Astrocyte (in vitro differentiated cells and primary cell): Measurements from ENCODE around the gene PAX5. TPM values are rescaled to one million over a fixed set of nuclear protein-coding genes. Genes with fewer than 3 reads are reported as not detected.

ENCODE experiments used
- DNase-seq: peaks from one replicate; pipeline ENCODE4 v3.0.0-alpha.2; 2010; ENCODE audit warnings: low read depth
- FAIRE-seq: peaks from 2 replicates; lab custom pipeline; 2011; peaks lifted over from hg19 to GRCh38; lab: Jason Lieb, UNC
- H2AFZ ChIP-seq: 2 replicates; pipeline ENCODE4 v1.6.0; 2012; ENCODE audit warnings: low read depth, low read length, inconsistent platforms
- H3K27ac ChIP-seq: 2 replicates; pipeline ENCODE4 v1.5.1; 2011; ENCODE audit warnings: low read depth, low read length, inconsistent platforms
- H3K27me3 ChIP-seq: 2 replicates; pipeline ENCODE4 v1.6.0; 2011; ENCODE audit warnings: low read length, inconsistent platforms; ENCODE audit not compliant: insufficient read depth
- H3K36me3 ChIP-seq: 2 replicates; pipeline ENCODE4 v1.5.1; 2011; ENCODE audit warnings: low read length, inconsistent platforms; ENCODE audit not compliant: insufficient read depth
- H3K4me1 ChIP-seq: 2 replicates; pipeline ENCODE4 v1.5.1; 2011; ENCODE audit warnings: low read length, inconsistent platforms; ENCODE audit not compliant: insufficient read depth
- H3K4me2 ChIP-seq: 2 replicates; pipeline ENCODE4 v1.6.0; 2012; ENCODE audit warnings: low read length, inconsistent platforms
- H3K4me3 ChIP-seq: 2 replicates; pipeline ENCODE4 v1.5.1; 2011; ENCODE audit warnings: low read depth, mild to moderate bottlenecking, low read length, inconsistent platforms; ENCODE audit not compliant: insufficient read depth
- H3K79me2 ChIP-seq: 2 replicates; pipeline ENCODE4 v1.6.0; 2012; ENCODE audit warnings: mild to moderate bottlenecking, low read length, inconsistent platforms; ENCODE audit not compliant: insufficient read depth
- H3K9ac ChIP-seq: 2 replicates; pipeline ENCODE4 v1.6.0; 2012; ENCODE audit warnings: mild to moderate bottlenecking, low read length, inconsistent platforms
- H3K9me3 ChIP-seq: 2 replicates; pipeline ENCODE4 v1.5.1; 2012; ENCODE audit warnings: low read depth, mild to moderate bottlenecking, low read length, inconsistent platforms; ENCODE audit not compliant: insufficient read depth
- H4K20me1 ChIP-seq: 2 replicates; pipeline ENCODE4 v1.6.0; 2012; ENCODE audit warnings: low read length, inconsistent platforms; ENCODE audit not compliant: insufficient read depth
- H3K27ac Mint-ChIP-seq: one replicate; pipeline ENCODE4 v1.8.0; 2021; ENCODE audit warnings: mild to moderate bottlenecking, mixed read lengths; ENCODE audit not compliant: unreplicated experiment
- H3K27me3 Mint-ChIP-seq: one replicate; pipeline ENCODE4 v1.8.0; 2021; ENCODE audit warnings: low read depth, mixed read lengths; ENCODE audit not compliant: unreplicated experiment
- H3K36me3 Mint-ChIP-seq: one replicate; pipeline ENCODE4 v1.8.0; 2021; ENCODE audit warnings: low read depth, mixed read lengths; ENCODE audit not compliant: unreplicated experiment
- H3K4me1 Mint-ChIP-seq: one replicate; pipeline ENCODE4 v1.8.0; 2021; ENCODE audit warnings: low read depth, mixed read lengths; ENCODE audit not compliant: unreplicated experiment
- H3K4me3 Mint-ChIP-seq: one replicate; pipeline ENCODE4 v1.8.0; 2021; ENCODE audit warnings: mild to moderate bottlenecking, moderate library complexity, mixed read lengths; ENCODE audit not compliant: unreplicated experiment
- H3K9me3 Mint-ChIP-seq: one replicate; pipeline ENCODE4 v1.8.0; 2021; ENCODE audit warnings: mild to moderate bottlenecking, mixed read lengths; ENCODE audit not compliant: unreplicated experiment
- CTCF ChIP-seq: IDR thresholded peaks from 2 replicates; pipeline ENCODE4 v1.5.1; 2011; ENCODE audit warnings: low read depth, mild to moderate bottlenecking, inconsistent platforms, low read length, moderate library complexity; ENCODE audit not compliant: insufficient read depth
- EZH2 ChIP-seq: IDR thresholded peaks from 2 replicates; pipeline ENCODE4 v1.6.1; 2012; ENCODE audit warnings: mild to moderate bottlenecking, low read length, inconsistent platforms; ENCODE audit not compliant: insufficient read depth
- total RNA-seq: library from RNA; stranded (reverse); gene quantifications from 2 replicates; pipeline ENCODE4 v1.2.1, GENCODE V29; 2021

The PAX5 gene
- total RNA-seq, 1 donor from 2014 or later = not detected

- no peak for FAIRE-seq
Observed at GRCh38 chr9:36941441-36941840, 92.6 kb downstream of the PAX5 start.

GRCh38 chr9:36940881-36941280, 93.2 kb downstream of the PAX5 start:
- H3K4me3 Mint-ChIP-seq = no peak overlapping the region
- no peak overlapping the region for H3K4me3 ChIP-seq
- no peak overlapping the region for H3K27ac ChIP-seq
- no peak overlapping the region for H2AFZ ChIP-seq
- H3K36me3 Mint-ChIP-seq = no peaks in the 10 kb centered on the region
- H3K9ac ChIP-seq = no peak overlapping the region
- H4K20me1 ChIP-seq = no peaks in the 10 kb centered on the region
- no peaks in the 10 kb centered on the region for H3K9me3 ChIP-seq
- H3K4me1 Mint-ChIP-seq = peaks cover 9% of the 10 kb centered on the region
- no peak overlapping the region for H3K27ac Mint-ChIP-seq
- no peaks in the 10 kb centered on the region for H3K4me1 ChIP-seq
- TF ChIP-seq EZH2 (no peak), CTCF (no peak)
- H3K9me3 Mint-ChIP-seq = no peaks in the 10 kb centered on the region
- H3K27me3 ChIP-seq = peaks cover 44% of the 10 kb centered on the region
- no peaks in the 10 kb centered on the region for H3K36me3 ChIP-seq
- H3K79me2 ChIP-seq = no peaks in the 10 kb centered on the region
- DNase-seq (no peak), FAIRE-seq (no peak)
- H3K27me3 Mint-ChIP-seq = peaks cover 55% of the 10 kb centered on the region
- no peak overlapping the region for H3K4me2 ChIP-seq

More at GRCh38 chr9:36941441-36941840, 92.6 kb downstream of the PAX5 start:
- Mint-ChIP-seq H3K9me3 (no peaks in the 10 kb centered on the region), H3K27ac (no peak overlapping the region), H3K4me3 (no peak overlapping the region), H3K36me3 (no peaks in the 10 kb centered on the region), H3K27me3 (peaks cover 55% of the 10 kb centered on the region), H3K4me1 (peaks cover 9% of the 10 kb centered on the region)
- Histone ChIP-seq H3K36me3 (no peaks in the 10 kb centered on the region), H2AFZ (no peak overlapping the region), H3K79me2 (no peaks in the 10 kb centered on the region), H3K4me2 (no peak overlapping the region), H3K4me3 (no peak overlapping the region), H3K27me3 (peaks cover 47% of the 10 kb centered on the region), H3K27ac (no peak overlapping the region), H3K4me1 (no peaks in the 10 kb centered on the region), H4K20me1 (no peaks in the 10 kb centered on the region), H3K9me3 (no peaks in the 10 kb centered on the region), H3K9ac (no peak overlapping the region)
- no peak for DNase-seq
- TF ChIP-seq CTCF (no peak), EZH2 (no peak)

GRCh38 chr9:36940500-36940853, 93.6 kb downstream of the PAX5 start:
- peaks cover 57% of the 10 kb centered on the region for H3K27me3 Mint-ChIP-seq

More at GRCh38 chr9:36940500-36940853, 93.6 kb downstream of the PAX5 start:
- no peak overlapping the region for H3K4me3 Mint-ChIP-seq
- peaks cover 42% of the 10 kb centered on the region for H3K27me3 ChIP-seq
- H3K27ac Mint-ChIP-seq = no peak overlapping the region
- H4K20me1 ChIP-seq = no peaks in the 10 kb centered on the region
- H3K4me2 ChIP-seq = no peak overlapping the region
- TF ChIP-seq CTCF (no peak), EZH2 (no peak)
- H3K27ac ChIP-seq = no peak overlapping the region
- no peaks in the 10 kb centered on the region for H3K36me3 ChIP-seq
- H3K4me3 ChIP-seq = no peak overlapping the region
- no peak overlapping the region for H3K9ac ChIP-seq
- no peaks in the 10 kb centered on the region for H3K79me2 ChIP-seq
- no peaks in the 10 kb centered on the region for H3K4me1 ChIP-seq
- H3K36me3 Mint-ChIP-seq = no peaks in the 10 kb centered on the region
- no peak for DNase-seq
- no peaks in the 10 kb centered on the region for H3K9me3 ChIP-seq
- no peak for FAIRE-seq
- H2AFZ ChIP-seq = no peak overlapping the region
- H3K4me1 Mint-ChIP-seq = peaks cover 9% of the 10 kb centered on the region
- H3K9me3 Mint-ChIP-seq = no peaks in the 10 kb centered on the region
